PFSK-1 (cell line): ENCODE data around the gene KPNA1.

ENCODE experiments used
- FOXP2 ChIP-seq: optimal IDR thresholded peaks from 2 replicates; pipeline ENCODE3; 2011; ENCODE audit warnings: borderline replicate concordance, control low read depth, inconsistent platforms; ENCODE audit not compliant: insufficient read depth; ENCODE audit errors: extremely low read length, extremely low read depth
- POLR2AphosphoS5 ChIP-seq: IDR thresholded peaks from 2 replicates; pipeline ENCODE4 v1.6.1; 2012; ENCODE audit warnings: low read depth, mild to moderate bottlenecking, control low read depth, low read length, moderate library complexity
- SIN3A ChIP-seq: IDR thresholded peaks from 2 replicates; pipeline ENCODE4 v1.6.1; 2012; ENCODE audit warnings: mild to moderate bottlenecking, low read length, moderate library complexity, borderline replicate concordance; ENCODE audit not compliant: insufficient read depth
- TAF1 ChIP-seq: IDR thresholded peaks from 2 replicates; pipeline ENCODE4 v1.6.1; 2012; ENCODE audit warnings: low read length, control low read depth, borderline replicate concordance; ENCODE audit not compliant: insufficient read depth
- TF ChIP-seq, protein P1 (sequence below), 2 experiments: IDR thresholded peaks; 2 replicates each; pipeline versions ENCODE4 v1.6.1 to v1.8.0; 2011 to 2012; ENCODE audit warnings: low read depth in 2 of 2, low read length in 2 of 2, control low read depth in 1 of 2, inconsistent platforms in 1 of 2, mild to moderate bottlenecking in 1 of 2, moderate library complexity in 1 of 2; ENCODE audit not compliant: insufficient read depth in 1 of 2

KPNA1 gene

GRCh38 chr3:122407946-122408345, 106.8 kb downstream of the KPNA1 start:
- TF ChIP-seq POLR2AphosphoS5 (no peak), TAF1 (no peak), SIN3A (no peak), FOXP2 (no peak)
- TF ChIP-seq, protein P1, sequence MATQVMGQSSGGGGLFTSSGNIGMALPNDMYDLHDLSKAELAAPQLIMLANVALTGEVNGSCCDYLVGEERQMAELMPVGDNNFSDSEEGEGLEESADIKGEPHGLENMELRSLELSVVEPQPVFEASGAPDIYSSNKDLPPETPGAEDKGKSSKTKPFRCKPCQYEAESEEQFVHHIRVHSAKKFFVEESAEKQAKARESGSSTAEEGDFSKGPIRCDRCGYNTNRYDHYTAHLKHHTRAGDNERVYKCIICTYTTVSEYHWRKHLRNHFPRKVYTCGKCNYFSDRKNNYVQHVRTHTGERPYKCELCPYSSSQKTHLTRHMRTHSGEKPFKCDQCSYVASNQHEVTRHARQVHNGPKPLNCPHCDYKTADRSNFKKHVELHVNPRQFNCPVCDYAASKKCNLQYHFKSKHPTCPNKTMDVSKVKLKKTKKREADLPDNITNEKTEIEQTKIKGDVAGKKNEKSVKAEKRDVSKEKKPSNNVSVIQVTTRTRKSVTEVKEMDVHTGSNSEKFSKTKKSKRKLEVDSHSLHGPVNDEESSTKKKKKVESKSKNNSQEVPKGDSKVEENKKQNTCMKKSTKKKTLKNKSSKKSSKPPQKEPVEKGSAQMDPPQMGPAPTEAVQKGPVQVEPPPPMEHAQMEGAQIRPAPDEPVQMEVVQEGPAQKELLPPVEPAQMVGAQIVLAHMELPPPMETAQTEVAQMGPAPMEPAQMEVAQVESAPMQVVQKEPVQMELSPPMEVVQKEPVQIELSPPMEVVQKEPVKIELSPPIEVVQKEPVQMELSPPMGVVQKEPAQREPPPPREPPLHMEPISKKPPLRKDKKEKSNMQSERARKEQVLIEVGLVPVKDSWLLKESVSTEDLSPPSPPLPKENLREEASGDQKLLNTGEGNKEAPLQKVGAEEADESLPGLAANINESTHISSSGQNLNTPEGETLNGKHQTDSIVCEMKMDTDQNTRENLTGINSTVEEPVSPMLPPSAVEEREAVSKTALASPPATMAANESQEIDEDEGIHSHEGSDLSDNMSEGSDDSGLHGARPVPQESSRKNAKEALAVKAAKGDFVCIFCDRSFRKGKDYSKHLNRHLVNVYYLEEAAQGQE (IDR thresholded peaks at IDR 0.05; ENCODE audit: insufficient read depth in 1 of 2, low read depth in 2 of 2, low read length in 2 of 2) = no peak

GRCh38 chr3:122406198-122406597, 108.5 kb downstream of the KPNA1 start:
- TF ChIP-seq FOXP2 = no peak
- TF ChIP-seq TAF1 = no peak
- TF ChIP-seq, protein P1 (IDR thresholded peaks at IDR 0.05; ENCODE audit: insufficient read depth in 1 of 2, low read depth in 2 of 2, low read length in 2 of 2) = no peak
- TF ChIP-seq POLR2AphosphoS5 = no peak
- no peak for TF ChIP-seq SIN3A

DNA sequence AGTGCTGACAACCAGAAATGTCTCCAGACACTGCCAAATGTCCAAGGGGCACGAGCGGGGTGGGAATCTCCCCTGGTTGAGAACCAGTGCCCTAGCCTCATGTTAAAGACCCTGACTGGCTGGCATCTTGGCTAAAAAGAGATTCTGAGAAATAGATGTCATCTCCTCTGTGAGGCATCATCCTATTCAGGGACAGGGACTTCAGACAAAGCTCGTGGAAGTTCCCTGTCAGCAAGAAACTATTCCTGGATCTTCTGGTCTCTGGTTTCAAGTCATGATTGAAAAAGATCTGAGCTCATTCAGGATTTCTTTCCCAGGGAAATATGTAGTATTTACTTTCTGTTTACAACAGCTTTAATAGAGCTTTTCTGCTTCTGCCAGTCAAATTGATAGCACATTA, 109.7 kb downstream of the KPNA1 start:
- TF ChIP-seq TAF1 (no peak), SIN3A (no peak), FOXP2 (no peak), POLR2AphosphoS5 (no peak)
- TF ChIP-seq, protein P1 (IDR thresholded peaks at IDR 0.05; ENCODE audit: insufficient read depth in 1 of 2, low read depth in 2 of 2, low read length in 2 of 2) = no peak

GRCh38 chr3:122403489-122403888, 111.2 kb downstream of the KPNA1 start:
- no peak for TF ChIP-seq SIN3A
- TF ChIP-seq, protein P1 (IDR thresholded peaks at IDR 0.05; ENCODE audit: insufficient read depth in 1 of 2, low read depth in 2 of 2, low read length in 2 of 2) = no peak
- TF ChIP-seq FOXP2 = no peak
- TF ChIP-seq POLR2AphosphoS5 = no peak
- no peak for TF ChIP-seq TAF1

GRCh38 chr3:122398920-122399319, 115.8 kb downstream of the KPNA1 start:
- TF ChIP-seq TAF1 (no peak), FOXP2 (no peak), SIN3A (no peak), POLR2AphosphoS5 (no peak)
- TF ChIP-seq, protein P1 (IDR thresholded peaks at IDR 0.05; ENCODE audit: insufficient read depth in 1 of 2, low read depth in 2 of 2, low read length in 2 of 2) = no peak
